T follicular helper cell (primary cell): ENCODE results near the gene DSTN.

Experiments
- DNase-seq: peaks from one replicate; pipeline ENCODE4 v3.0.0-alpha.2; 2020; ENCODE audit warnings: low read depth

Gene DSTN

DNA sequence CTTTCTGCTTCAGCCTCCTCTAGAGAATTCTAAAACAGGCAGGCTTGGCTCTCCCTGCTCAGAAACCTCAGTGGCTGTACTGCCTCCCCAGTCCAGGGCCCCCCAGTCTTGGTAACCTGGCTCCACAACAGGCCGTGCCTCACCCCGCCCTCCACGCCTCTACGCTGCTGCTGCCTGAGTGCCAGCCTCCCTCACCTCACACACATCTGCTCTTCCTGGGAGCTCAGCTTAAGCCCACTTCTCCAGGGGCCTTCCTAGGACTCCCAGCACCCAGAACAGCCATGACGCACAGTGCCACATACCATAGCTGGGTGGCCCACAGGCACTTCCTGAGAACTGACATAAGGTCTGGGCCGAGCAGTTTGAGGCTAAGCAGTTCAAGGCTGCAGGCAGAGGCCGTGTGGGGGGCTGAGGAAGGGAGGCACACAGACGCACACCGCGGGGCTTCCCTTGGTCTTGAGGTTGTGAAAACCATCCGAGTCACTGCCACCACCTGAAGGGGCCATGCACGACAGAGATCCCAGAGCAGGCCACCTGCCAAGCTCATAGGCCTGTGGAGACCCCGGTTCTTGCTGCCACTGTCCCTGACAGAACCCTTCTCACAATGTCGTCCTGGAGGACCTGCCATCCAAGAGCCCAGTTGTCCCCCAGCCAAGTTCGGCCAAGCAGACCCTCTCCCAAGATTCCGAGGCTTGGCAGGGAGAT, 42.6 kb downstream of the DSTN start:
- DNase-seq, result no peak

GRCh38 chr20:17612992-17613327, 43.1 kb downstream of the DSTN start:
- no peak for DNase-seq

DNA sequence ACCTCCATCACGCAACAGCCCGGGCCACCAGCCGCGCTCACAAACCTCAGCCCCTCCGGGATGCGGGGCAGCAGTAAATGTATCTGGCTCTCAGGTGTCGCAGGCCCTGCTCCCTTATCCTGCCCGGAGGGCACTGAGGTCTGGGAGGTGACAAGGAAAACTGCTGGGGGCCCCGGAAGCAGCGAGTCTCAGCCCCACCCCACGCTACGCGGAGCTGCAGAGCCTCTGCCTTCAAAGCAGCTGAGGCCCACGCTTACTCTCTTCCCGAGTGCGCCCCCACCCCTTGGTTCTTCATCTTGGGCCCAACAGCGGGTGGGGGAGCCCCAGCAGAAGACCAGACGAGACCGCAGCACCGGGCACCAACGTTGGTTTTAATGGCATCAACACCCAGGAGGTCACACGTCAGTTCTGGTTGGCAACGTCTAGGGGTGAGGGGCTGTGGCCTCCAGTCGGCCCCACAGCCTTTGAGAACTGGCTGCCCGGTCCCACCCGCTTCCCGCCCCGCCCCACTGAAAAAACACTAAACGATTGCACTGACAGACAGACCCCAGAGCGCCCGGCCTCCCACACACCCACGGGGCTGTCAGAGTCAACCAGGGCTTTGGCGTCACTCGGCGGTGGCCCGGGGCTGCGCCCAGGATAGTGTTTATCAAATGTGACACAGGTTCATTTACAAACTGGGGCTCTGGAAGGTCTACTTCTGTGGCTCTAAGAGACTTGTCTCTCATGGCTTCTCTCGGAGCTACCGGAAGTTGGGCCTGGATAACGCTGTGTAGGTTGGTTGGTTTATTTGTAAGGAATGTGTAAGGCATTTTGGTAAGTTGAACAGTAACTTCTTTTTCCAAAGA, 43.7 kb downstream of the DSTN start:
- DNase-seq, result no peak

- no peak for DNase-seq
Measured at GRCh38 chr20:17614176-17614811, 44.4 kb downstream of the DSTN start.

GRCh38 chr20:17614812-17615644, 45.2 kb downstream of the DSTN start:
- DNase-seq, result no peak

- no peak for DNase-seq
Measured at GRCh38 chr20:17615645-17616479, 46.0 kb downstream of the DSTN start.

DNA sequence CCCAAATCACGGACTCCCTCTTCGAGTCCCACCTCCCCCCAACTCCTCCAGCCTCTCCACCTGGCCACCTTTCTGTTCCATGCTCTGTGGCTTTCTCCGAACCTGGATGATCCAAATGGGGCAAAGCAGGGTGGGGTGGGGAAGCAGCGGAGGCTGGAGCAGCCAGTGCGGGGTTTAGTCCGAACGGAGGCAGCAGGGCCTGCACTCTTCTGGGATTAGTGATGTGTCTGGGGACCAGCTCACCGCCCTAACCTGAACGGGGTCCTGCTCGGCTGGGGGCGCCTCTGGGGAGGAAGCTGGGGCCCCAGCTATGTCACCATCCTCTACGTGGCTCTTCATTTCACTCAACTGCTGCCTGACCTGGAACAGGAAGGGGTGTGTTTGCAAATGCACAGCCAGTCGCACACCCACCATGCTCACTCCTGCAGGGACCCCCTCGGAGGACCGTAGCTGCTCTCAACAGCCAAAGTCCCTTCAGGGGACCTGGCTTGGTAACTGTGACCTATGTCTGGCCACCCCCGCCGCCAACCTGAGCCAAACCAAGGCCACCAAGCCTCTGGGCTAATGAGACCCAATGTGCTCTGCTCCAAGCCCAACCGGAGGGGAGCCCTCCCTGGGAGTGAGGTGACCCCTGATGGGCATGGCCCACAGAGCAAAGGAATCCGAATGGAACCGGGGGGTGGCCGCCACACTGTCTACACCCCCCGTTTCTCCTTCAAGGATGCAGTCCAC, 46.8 kb downstream of the DSTN start:
- no peak for DNase-seq

- peak; percentile 33 for DNase-seq
Measured at GRCh38 chr20:17617212-17617867, 47.5 kb downstream of the DSTN start.

DNA sequence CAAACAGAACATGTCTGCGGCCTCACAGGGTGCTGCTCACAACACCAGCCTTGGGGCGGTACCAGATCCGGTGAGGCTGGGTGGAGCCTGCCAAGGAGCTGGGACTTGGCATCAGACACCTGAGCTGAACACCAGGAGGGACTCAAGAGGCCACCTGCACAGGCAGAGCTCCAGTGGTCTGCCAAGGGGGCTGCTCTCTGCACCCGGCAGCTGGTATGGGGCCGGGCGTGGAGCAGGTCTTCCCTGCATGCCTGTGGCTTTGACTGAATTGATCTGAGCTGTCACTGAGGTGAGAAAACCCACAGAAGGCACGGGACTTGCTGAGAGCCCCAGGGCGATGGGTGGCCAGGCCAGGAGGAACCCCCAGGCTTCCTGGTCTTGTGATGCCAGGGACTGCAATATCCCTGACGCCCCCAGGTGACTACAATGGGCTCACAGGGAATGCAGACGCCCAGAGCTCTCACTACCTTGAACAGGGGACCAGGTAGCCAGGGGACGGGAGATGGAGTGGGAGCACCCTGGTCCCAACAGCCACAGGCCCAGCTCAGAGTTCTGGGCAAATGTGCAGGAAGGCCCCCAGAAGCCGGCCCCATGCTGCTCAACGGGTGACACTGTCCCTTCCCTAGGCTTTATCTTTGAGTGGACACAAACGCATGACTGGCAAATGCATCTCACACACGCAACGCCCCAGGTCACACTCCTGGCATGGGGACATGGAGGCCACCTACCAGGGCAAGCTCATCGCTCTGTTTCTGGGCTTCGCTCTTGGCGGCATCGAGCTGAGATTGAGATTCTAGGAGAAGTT, 48.2 kb downstream of the DSTN start:
- DNase-seq, result no peak

DNA sequence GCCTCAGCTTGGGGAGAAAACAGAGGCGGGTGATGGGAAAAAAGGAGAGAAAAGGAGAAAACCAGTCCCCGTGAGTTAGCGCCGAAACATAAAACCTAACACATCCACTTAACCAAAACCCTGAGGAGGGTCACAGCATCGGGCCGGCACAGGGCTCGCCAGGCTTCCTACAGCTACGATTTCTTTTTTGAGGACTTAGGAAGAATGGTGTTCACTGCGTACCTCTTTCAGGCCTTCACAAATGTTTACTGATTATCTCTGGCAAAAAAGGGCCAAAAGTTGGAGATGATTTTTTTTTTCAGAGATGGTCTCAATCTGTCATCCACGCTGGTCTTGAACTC, 48.8 kb downstream of the DSTN start:
- no peak for DNase-seq

DNA sequence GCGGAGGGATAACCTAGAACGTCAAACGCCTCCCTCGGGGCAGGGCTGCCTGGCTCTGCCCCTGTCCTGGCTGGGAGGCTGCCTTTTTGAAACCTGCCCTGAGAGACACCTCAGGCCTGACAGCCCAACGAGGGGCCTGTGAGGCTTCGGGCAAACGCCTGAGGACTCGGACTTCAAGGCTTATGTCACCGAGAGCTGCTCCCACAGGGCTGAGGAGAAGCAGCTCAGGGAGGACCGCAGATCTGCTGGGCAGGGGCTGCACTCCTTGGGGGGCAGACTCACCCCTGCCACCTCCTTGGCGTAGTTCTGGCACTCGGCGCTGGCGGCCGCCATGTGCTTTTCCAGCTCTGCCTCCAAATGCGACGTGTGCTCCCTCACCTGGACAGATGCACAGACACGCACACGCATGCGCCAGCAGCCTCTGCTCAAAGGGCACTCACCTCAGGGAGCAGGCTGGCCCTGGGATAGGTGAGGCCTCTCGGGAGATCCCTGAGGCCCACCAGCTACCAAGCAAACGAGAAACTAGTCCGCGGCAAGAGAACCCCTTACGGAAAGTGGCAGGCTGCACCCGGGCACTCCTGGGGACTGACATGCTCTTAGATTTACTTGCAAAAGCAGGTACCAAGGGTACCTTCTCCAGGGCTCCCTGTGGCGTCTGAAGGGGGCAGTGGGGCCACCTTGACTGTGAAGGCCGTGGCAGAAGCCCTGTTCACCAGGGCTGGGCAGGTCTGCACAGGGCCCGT, 49.6 kb downstream of the DSTN start:
- DNase-seq, result no peak

DNA sequence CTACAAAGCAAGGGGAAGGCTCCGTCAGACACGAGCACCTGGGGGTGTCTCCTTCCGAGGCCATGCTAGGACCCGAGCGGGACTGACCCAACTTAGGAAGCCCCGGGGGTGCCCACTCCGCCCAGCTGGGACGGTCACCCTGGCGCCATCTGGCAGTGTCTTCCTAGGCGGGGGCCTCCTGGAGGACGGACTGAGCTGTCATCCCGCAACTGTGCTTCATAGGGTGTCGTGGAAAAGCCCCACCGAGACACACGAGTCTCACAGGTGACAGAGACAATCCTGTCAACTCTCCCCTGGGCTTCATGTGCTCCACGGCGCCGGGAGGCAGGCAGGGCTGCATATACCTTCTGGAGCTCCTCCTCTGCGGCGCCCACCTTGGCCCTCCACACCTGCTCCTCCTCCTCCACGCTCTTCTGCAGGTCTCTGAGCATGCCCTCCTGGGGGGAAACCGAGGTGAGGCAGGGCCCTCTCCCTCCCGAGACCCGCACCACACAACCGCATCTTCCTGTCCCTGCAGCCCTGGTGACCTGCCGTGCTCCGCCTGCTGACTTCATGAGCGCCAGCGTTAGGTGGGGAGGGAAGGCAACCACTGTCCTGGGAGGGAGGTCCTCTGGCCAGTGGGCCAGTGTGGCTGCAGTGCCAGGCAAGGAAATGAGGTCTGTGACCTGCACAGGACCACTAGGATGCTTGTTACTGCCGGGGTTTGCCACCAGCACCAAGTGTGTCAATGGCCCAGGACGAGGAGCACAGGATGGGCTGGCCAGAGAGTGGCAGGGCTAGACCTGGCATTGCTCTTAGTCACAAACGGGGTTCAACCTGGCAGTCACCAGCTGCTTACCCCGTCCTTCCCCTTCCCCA, 50.7 kb downstream of the DSTN start:
- DNase-seq, result no peak

- no peak for DNase-seq
Measured at GRCh38 chr20:17621229-17621968, 51.5 kb downstream of the DSTN start.

DNA sequence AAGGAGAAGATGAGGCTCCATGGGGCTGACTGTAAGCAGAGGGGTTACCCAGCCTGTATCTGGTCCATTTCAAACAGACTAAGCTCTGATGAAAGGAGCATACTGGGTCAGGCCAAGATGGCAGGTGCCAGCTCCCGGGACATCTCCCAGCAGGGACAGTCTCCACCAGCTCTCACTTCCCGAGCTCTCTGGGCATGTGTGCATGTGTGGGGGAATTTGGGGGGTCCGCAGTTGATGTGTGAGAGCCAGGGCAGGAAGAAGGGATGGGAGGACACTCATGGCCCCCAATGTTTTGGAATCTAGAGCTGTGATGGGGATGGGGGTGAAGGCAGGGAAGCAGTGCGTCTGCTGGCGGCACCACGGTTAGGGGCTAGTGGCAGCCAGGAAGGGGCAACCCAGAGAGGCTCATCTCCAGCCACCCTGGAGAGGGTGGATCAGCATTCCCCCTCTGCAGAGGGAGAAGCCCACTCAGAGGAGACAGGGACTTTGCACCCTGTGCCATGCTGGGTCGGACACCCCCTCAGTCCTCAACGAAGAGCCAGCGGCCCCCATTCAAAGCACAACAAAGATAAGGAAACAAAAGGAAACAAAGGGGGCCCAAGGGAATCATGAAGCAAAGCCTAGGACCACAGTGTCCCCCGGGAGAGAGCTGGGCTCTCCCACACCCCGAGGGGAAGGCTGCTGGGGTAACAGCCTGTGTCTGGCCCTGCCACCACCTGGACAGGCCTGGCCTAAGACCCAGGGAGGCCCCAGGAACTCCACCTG, 52.4 kb downstream of the DSTN start:
- DNase-seq, result no peak

GRCh38 chr20:17622851-17623508, 53.1 kb downstream of the DSTN start:
- no peak for DNase-seq

DNA sequence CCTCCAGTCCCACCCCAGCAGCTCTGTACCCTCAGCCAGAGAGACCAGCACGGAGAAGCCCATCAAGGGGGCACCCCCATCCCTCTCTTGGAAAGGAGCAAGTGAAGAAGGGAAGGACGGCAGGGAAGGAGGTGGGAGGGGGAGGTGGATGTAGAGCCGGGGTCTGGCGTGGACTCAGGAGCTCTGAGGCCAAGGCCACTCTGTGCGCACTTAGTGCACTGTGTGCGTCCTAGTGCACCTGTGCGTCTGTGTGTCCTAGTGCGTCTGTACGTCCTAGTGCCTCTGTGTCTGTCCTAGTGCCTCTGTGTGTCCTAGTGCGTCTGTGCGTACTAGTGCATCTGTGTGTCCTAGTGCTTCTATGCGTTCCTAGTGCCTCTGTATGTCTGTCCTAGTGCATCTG, 54.2 kb downstream of the DSTN start:
- no peak for DNase-seq
